22Rv1 (cell line): Measurements from ENCODE around the gene CDX1.

Experiments used
- H3K27ac ChIP-seq: fragments of 450-650 bp; 2 replicates; pipeline ENCODE4 v1.5.1; 2017
- ZFX ChIP-seq: fragments of 450-650 bp; IDR thresholded peaks from 2 replicates; pipeline ENCODE4 v1.6.1; 2017; ENCODE audit warnings: antibody characterized with exemption, borderline replicate concordance
- TF ChIP-seq, protein P1 (sequence below): fragments of 450-650 bp; IDR thresholded peaks from 2 replicates; pipeline ENCODE4 v1.5.1; 2017; ENCODE audit warnings: mild to moderate bottlenecking

CDX1 gene

DNA sequence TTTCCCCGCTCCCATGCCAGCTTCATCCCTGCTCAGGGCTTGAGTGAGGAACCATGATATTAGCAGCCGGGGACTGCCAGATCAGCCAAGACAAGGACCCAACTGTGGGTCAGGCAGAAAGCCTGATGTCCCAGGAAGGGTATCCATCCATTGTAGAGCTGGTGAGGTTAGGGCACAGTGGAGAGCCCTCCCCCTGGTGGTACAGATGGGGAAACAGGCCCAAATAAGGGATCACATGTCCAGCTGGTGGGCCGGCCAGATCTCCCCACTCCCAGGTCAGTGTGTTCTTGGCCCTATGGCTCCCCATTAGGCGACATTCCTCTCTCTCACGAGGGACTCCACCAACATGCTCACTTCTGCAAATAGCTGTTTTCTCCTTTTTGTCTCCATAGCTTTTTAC lies 9.0 kb downstream of the CDX1 start:
- no peak overlapping the region for H3K27ac ChIP-seq
- TF ChIP-seq, protein P1, sequence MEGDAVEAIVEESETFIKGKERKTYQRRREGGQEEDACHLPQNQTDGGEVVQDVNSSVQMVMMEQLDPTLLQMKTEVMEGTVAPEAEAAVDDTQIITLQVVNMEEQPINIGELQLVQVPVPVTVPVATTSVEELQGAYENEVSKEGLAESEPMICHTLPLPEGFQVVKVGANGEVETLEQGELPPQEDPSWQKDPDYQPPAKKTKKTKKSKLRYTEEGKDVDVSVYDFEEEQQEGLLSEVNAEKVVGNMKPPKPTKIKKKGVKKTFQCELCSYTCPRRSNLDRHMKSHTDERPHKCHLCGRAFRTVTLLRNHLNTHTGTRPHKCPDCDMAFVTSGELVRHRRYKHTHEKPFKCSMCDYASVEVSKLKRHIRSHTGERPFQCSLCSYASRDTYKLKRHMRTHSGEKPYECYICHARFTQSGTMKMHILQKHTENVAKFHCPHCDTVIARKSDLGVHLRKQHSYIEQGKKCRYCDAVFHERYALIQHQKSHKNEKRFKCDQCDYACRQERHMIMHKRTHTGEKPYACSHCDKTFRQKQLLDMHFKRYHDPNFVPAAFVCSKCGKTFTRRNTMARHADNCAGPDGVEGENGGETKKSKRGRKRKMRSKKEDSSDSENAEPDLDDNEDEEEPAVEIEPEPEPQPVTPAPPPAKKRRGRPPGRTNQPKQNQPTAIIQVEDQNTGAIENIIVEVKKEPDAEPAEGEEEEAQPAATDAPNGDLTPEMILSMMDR = peak; percentile 63
- no peak for TF ChIP-seq ZFX

DNA sequence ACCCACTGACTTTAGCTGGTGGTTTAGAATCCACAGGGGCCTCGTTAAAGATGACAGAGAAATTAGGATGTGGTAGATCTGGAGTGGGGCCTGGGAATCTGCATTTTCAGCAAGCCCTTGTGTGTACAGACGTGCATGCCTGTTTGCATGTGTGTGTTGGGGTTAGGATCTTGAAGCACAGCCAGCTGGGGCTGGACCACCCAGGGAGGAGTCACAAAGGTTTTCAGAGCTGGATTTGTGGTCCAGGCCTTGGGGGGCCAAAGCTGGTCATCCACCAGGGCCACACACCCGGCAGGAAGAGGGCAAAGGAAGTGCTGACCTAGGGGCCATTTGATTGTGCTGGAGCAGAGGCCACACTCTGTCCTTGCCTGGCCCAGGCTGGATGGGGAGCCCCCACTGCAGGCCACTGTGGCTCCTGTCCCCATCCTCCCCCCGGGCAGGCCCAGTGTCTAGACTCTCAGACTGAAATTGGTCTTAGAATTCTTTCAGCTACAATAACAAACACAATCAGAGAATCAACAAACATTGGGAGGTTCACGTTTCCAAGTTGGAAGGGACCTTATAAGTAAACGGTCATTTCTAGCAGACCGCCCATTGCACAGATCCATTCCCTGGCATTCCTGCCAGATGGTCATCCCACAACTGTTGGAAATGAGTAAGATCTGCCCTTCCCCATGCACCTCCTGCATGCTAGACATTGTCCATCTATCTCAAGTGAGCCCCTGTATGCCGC lies 10.3 kb downstream of the CDX1 start:
- no peak overlapping the region for H3K27ac ChIP-seq
- no peak for TF ChIP-seq ZFX
- TF ChIP-seq, protein P1 = no peak

DNA sequence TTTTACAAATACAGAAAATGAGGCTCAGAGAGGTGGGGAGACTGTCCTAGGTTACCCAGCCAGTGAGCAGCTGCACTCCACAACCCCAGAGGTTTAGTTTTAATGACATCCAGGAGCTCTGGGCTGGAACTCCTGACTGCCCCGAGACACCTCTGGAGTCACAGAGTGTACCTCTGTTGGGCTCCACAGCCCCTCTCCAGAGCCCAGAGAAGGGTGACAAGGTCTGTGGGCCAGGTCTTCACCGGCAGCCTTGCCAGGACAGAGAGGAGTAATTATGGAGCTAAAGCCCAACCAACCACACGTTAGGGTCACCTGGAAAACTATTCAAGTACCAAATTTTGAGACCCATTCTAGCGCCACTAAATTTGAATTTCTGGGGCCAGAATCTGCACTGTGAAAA lies 11.1 kb downstream of the CDX1 start:
- TF ChIP-seq, protein P1 = no peak
- TF ChIP-seq ZFX = no peak
- no peak overlapping the region for H3K27ac ChIP-seq

DNA sequence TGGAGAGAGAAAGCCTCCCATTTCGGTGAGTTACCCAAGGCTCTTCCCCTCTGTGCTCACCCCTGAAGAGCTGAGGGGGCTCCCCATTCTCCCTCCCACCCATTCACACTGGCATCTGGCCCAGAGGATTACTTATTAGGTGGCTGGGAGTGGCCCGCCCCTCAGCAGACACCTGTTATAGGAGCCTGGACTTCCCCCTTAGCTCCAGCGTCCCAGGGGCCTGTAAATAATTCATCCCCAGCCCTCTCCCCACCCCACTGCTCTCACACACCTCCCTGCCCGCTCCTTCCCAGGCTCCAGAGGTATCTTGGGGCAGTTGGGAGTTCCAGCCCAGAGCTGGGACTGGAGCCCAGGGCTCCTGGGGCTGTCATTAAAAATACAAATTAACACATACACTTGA lies 11.7 kb downstream of the CDX1 start:
- TF ChIP-seq ZFX = no peak
- TF ChIP-seq, protein P1 = no peak
- H3K27ac ChIP-seq = no peak overlapping the region

DNA sequence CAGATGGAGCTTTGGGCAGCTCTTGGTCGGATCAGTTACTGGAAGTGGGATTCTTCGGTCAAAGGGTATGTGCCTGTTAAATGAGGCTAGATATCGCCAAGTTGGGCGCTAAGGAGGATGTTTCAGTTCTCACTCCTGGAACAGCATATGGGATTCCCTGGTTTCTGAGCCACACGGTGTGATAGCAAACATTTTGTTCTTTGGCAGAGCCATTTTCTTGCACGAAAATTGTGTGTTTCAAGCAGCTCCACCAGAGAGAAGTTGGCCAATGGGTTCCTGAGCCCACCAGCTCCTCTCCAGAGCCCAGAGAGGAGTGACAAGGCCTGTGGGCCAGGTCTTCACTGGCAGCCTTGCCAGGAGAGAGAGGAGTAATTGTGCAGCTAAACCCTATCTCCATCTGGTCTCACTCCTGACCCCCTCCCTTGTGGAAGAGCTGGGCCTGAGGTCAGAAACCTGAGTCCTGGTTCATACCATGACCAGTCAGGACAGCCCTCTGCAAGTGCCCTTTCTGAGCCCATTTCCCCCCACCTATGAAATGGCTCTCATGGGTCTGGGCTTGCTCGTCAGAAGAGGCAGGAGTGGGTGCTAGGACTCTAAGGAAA lies 12.5 kb downstream of the CDX1 start:
- TF ChIP-seq ZFX = no peak
- TF ChIP-seq, protein P1 = no peak
- H3K27ac ChIP-seq = no peak overlapping the region

DNA sequence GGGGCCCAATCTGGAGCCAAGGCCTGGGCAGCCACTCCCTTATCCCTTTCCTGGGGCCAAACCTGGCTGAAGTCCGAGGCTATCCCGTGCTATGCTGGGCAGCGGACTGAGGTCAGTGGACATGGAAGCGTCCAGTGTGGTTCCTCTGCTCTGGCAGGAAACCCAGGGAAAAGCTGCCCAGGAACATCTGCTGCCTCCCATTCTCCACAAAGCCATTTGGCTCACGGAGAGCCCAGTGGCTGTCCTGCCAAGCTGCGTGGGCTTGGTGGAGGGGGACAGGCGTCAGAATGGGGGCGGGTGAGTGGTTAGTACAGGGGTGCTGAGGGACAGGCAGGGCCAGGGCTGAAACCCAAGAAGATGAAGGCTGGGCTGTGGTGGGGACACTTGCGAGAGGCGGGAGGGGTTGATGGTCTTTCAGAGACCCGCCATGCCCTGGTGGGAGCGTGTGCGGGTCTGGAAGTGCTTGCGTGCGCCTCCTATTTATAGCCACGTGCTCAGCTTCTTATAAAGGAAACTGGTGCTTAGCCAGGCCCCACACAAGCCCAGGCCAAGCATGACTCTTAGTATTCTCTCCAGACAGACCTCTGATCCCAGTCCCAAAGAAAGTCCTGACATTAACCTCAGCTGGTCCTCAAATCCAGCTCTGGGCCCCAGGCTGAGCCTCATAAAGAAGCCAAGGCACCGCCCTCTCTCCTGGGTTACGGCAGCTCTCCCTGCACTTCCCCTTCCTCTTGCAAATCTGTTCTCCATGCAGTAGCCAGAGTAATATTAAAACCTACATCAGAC lies 13.9 kb downstream of the CDX1 start:
- TF ChIP-seq, protein P1 = no peak
- no peak for TF ChIP-seq ZFX
- no peak overlapping the region for H3K27ac ChIP-seq
